ENCODE data around the gene FMO5. TPM values are rescaled to one million over a fixed set of nuclear protein-coding genes. Genes with fewer than 3 reads are reported as not detected.

FMO5 gene
- total RNA-seq, 1 experiment from 2014 or later: 2.0 TPM

- Mint-ChIP-seq H3K4me1 (ENCODE audit: low read depth, unreplicated experiment) (peaks cover 29% of the 10 kb centered on the region), H3K27ac (ENCODE audit: unreplicated experiment) (no peak overlapping the region), H3K27me3 (ENCODE audit: insufficient read depth, unreplicated experiment) (no peaks in the 10 kb centered on the region), H3K36me3 (ENCODE audit: insufficient read depth, unreplicated experiment) (no peaks in the 10 kb centered on the region), H3K9me3 (ENCODE audit: unreplicated experiment) (peaks cover 9% of the 10 kb centered on the region), H3K4me3 (ENCODE audit: unreplicated experiment) (no peak overlapping the region)
- TF ChIP-seq CTCF (IDR thresholded peaks at IDR 0.05; ENCODE audit: insufficient read depth in 1 of 2, low read depth in 1 of 2, low read length in 1 of 2, severe bottlenecking in 1 of 2, unreplicated experiment in 1 of 2): no peak
- DNase-seq: no peak
- ChIA-PET CTCF (no interaction called here), POLR2A (no interaction called here)
- Histone ChIP-seq H3K4me3 (ENCODE audit: low read depth, low read length) (no peak overlapping the region), H3K9me3 (no peaks in the 10 kb centered on the region), H3K4me1 (peaks cover 12% of the 10 kb centered on the region; the same call in 1 of the 2 replicates), H3K36me3 (ENCODE audit: control insufficient read depth, insufficient read depth, low read length) (no peaks in the 10 kb centered on the region), H3K27me3 (replicated peaks; ENCODE audit: control insufficient read depth, insufficient read depth, low read length) (no peaks in the 10 kb centered on the region)
- no TSS peak for BruUV-seq (replicated peaks)
- intact Hi-C loops (cut with micrococcal nuclease; ENCODE audit: unreplicated experiment): loop anchor here (2.0 kb wide), 1 partner anchor 77 kb away; no protein-coding TSS in a partner anchor
Measured at GRCh38 chr1:147247656-147248238, 22.6 kb upstream of the FMO5 start.

GRCh38 chr1:147246910-147247655 is 21.9 kb upstream of the FMO5 start:
- ChIA-PET POLR2A (no interaction called here), CTCF (no interaction called here)
- Mint-ChIP-seq H3K27ac (ENCODE audit: unreplicated experiment) (no peak overlapping the region), H3K36me3 (ENCODE audit: insufficient read depth, unreplicated experiment) (peaks cover 6% of the 10 kb centered on the region), H3K9me3 (ENCODE audit: unreplicated experiment) (peaks cover 9% of the 10 kb centered on the region), H3K4me1 (ENCODE audit: low read depth, unreplicated experiment) (peaks cover 23% of the 10 kb centered on the region), H3K4me3 (ENCODE audit: unreplicated experiment) (no peak overlapping the region), H3K27me3 (ENCODE audit: insufficient read depth, unreplicated experiment) (no peaks in the 10 kb centered on the region)
- TF ChIP-seq CTCF (IDR thresholded peaks at IDR 0.05; ENCODE audit: insufficient read depth in 1 of 2, low read depth in 1 of 2, low read length in 1 of 2, severe bottlenecking in 1 of 2, unreplicated experiment in 1 of 2): no peak
- Histone ChIP-seq H3K9me3 (no peaks in the 10 kb centered on the region), H3K27me3 (replicated peaks; ENCODE audit: control insufficient read depth, insufficient read depth, low read length) (no peaks in the 10 kb centered on the region), H3K4me3 (ENCODE audit: low read depth, low read length) (no peak overlapping the region), H3K4me1 (peaks cover 12% of the 10 kb centered on the region; the same call in 1 of the 2 replicates), H3K36me3 (ENCODE audit: control insufficient read depth, insufficient read depth, low read length) (no peaks in the 10 kb centered on the region)
- BruUV-seq (replicated peaks): no TSS peak
- intact Hi-C loops (cut with micrococcal nuclease; ENCODE audit: unreplicated experiment): loop anchor here (2.0 kb wide), 1 partner anchor 76 kb away; no protein-coding TSS in a partner anchor
- no peak for DNase-seq

- TF ChIP-seq CTCF (IDR thresholded peaks at IDR 0.05; ENCODE audit: insufficient read depth in 1 of 2, low read depth in 1 of 2, low read length in 1 of 2, severe bottlenecking in 1 of 2, unreplicated experiment in 1 of 2): no peak
- CTCF ChIA-PET: no interaction called here
- H3K4me1 ChIP-seq: peaks cover 20% of the 10 kb centered on the region
- no peak for DNase-seq
- no peak overlapping the region for H3K4me3 ChIP-seq (ENCODE audit: low read depth, low read length)
- Mint-ChIP-seq H3K27ac (ENCODE audit: unreplicated experiment) (no peak overlapping the region), H3K9me3 (ENCODE audit: unreplicated experiment) (peaks cover 9% of the 10 kb centered on the region), H3K4me3 (ENCODE audit: unreplicated experiment) (no peak overlapping the region), H3K27me3 (ENCODE audit: insufficient read depth, unreplicated experiment) (no peaks in the 10 kb centered on the region), H3K36me3 (ENCODE audit: insufficient read depth, unreplicated experiment) (peaks cover 6% of the 10 kb centered on the region), H3K4me1 (ENCODE audit: low read depth, unreplicated experiment) (peaks cover 27% of the 10 kb centered on the region)
- POLR2A ChIA-PET: no interaction called here
- no TSS peak for BruUV-seq (replicated peaks)
- intact Hi-C loops (cut with micrococcal nuclease; ENCODE audit: unreplicated experiment): loop anchor here (2.0 kb wide), 1 partner anchor 75 kb away; no protein-coding TSS in a partner anchor
- no peaks in the 10 kb centered on the region for H3K36me3 ChIP-seq (ENCODE audit: control insufficient read depth, insufficient read depth, low read length)
- H3K9me3 ChIP-seq: no peaks in the 10 kb centered on the region
- H3K27me3 ChIP-seq (replicated peaks; ENCODE audit: control insufficient read depth, insufficient read depth, low read length): no peaks in the 10 kb centered on the region
Measured at GRCh38 chr1:147246044-147246690, 21.0 kb upstream of the FMO5 start.

Data from Caco-2 (cell line).